Measurements from ENCODE around the gene SHANK1.

SHANK1 gene

GRCh38 chr19:50678323-50678722, 41.3 kb downstream of the SHANK1 start:
- no peak overlapping the region for H3K4me3 ChIP-seq (ENCODE audit: low read depth, low read length)
- DNase-seq (ENCODE audit: low read depth) = no peak
- TF ChIP-seq, protein P1, sequence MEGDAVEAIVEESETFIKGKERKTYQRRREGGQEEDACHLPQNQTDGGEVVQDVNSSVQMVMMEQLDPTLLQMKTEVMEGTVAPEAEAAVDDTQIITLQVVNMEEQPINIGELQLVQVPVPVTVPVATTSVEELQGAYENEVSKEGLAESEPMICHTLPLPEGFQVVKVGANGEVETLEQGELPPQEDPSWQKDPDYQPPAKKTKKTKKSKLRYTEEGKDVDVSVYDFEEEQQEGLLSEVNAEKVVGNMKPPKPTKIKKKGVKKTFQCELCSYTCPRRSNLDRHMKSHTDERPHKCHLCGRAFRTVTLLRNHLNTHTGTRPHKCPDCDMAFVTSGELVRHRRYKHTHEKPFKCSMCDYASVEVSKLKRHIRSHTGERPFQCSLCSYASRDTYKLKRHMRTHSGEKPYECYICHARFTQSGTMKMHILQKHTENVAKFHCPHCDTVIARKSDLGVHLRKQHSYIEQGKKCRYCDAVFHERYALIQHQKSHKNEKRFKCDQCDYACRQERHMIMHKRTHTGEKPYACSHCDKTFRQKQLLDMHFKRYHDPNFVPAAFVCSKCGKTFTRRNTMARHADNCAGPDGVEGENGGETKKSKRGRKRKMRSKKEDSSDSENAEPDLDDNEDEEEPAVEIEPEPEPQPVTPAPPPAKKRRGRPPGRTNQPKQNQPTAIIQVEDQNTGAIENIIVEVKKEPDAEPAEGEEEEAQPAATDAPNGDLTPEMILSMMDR (IDR thresholded peaks at IDR 0.05; ENCODE audit: low read depth, low read length, missing control alignments) = no peak

- H3K4me3 ChIP-seq (ENCODE audit: low read depth, low read length) = no peak overlapping the region
- TF ChIP-seq, protein P1 (IDR thresholded peaks at IDR 0.05; ENCODE audit: low read depth, low read length, missing control alignments) = no peak
- no peak for DNase-seq (ENCODE audit: low read depth)
These were observed 42.0 kb downstream of the SHANK1 start for GRCh38 chr19:50677636-50678035.

- H3K4me3 ChIP-seq (ENCODE audit: low read depth, low read length) = no peak overlapping the region
- no peak for DNase-seq (ENCODE audit: low read depth)
- TF ChIP-seq, protein P1 (IDR thresholded peaks at IDR 0.05; ENCODE audit: low read depth, low read length, missing control alignments) = no peak
These were observed 42.9 kb downstream of the SHANK1 start for GRCh38 chr19:50676625-50677197.

GRCh38 chr19:50673118-50673517, 46.5 kb downstream of the SHANK1 start:
- H3K4me3 ChIP-seq (ENCODE audit: low read depth, low read length) = no peak overlapping the region
- TF ChIP-seq, protein P1 (IDR thresholded peaks at IDR 0.05; ENCODE audit: low read depth, low read length, missing control alignments) = no peak
- DNase-seq (ENCODE audit: low read depth) = no peak

DNA sequence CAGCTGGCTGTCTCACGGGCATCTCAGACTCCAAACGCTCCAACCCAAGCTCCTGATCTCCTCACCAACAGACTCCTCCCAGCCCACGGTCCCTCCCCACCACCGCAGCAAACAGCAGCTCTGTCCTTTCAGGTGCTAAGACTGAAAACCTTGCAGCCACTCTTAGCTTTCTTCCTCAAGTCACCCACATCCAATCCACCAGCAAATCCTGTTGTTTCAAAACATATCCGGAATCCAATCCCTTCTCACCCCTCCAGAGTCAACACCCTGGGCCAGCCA, 49.6 kb downstream of the SHANK1 start:
- DNase-seq (ENCODE audit: low read depth) = no peak
- TF ChIP-seq, protein P1 (IDR thresholded peaks at IDR 0.05; ENCODE audit: low read depth, low read length, missing control alignments) = no peak
- H3K4me3 ChIP-seq (ENCODE audit: low read depth, low read length) = no peak overlapping the region

DNA sequence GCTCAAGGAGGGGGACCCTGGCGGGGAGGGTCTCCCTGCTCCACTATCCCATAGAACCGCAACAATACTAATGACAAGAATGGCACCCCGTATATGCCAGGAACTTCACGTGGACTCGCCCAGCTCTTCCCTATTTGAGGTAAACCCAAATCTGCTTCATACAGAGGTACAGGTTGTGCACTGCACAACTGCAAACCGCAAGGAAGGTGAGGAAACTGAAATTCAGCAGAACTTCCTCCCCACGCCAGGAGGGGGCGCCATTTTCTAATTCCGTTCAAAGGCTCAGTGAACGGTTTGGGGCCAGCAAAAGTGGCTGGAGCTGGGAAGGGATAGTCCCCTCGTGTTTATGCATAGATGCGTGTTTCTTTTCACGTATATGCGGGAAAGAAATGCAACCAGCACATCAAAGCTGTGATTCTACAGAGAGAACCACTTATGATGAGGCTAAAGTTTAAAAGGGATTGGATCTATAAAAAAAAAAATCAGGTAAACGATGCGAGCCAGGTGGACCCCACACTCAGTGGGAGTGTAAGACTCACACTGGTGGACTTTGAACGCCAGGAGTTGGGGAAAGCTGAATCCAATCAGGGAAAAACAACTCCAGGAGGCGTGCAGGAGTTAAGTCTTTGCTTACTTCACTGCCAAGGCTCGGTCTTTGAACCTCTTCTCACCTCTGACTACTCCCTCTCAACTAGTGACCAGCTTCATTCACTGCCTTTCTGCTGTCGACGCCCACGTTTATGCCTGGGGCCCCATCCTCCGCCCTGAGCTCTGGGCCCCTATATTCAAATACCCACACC, 50.1 kb downstream of the SHANK1 start:
- H3K4me3 ChIP-seq (ENCODE audit: low read depth, low read length) = no peak overlapping the region
- TF ChIP-seq, protein P1 (IDR thresholded peaks at IDR 0.05; ENCODE audit: low read depth, low read length, missing control alignments) = peak; percentile 79
- no peak for DNase-seq (ENCODE audit: low read depth)

DNA sequence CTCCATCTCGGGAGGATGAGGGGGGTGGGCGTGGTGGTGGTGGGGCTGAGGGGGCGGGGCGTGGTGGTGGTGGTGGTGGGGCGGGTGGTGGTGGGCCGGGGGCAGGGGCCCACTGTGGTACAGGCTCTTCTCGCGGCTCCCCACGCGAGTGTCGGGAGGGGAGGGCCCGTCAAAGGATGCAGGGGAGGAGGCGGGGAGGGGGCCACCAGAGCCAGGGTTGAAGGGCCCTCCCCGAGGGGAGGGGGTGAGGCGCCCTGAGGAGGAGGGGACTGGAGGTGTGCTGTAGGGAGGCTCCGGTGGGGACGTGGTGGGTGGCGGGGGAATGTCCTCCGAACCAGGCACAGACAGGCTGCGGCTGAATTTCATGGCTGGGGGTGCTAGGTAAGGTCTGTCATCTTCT, 50.7 kb downstream of the SHANK1 start:
- DNase-seq (ENCODE audit: low read depth) = no peak
- H3K4me3 ChIP-seq (ENCODE audit: low read depth, low read length) = no peak overlapping the region
- TF ChIP-seq, protein P1 (IDR thresholded peaks at IDR 0.05; ENCODE audit: low read depth, low read length, missing control alignments) = no peak
